ENCODE data around the gene DOC2A.
A peak's percentile ranks its signal among the peaks of the same experiment; 100 is the strongest.
"Not testable (repeated sequence)": the region's sequence is repeated elsewhere in the genome, so short reads cannot be mapped to it uniquely, and the experiment has no call there.

Gene DOC2A

GRCh38 chr16:30018731-30019158 is 7.9 kb upstream of the DOC2A start (continued):
- no peak for TF ChIP-seq ZNF302 (tag by site-specific recombination; IDR thresholded peaks at IDR 0.05; ENCODE audit: low read depth)
- no peak for TF ChIP-seq ZNF354C (tag by site-specific recombination; IDR thresholded peaks at IDR 0.05; ENCODE audit: borderline replicate concordance, low read depth)
- TF ChIP-seq ZNF830 (tag by site-specific recombination; IDR thresholded peaks at IDR 0.05; ENCODE audit: low read depth), result no peak
- no peak for TF ChIP-seq ZFP41 (tag by site-specific recombination; IDR thresholded peaks at IDR 0.05; ENCODE audit: borderline replicate concordance)
- TF ChIP-seq, protein P1, sequence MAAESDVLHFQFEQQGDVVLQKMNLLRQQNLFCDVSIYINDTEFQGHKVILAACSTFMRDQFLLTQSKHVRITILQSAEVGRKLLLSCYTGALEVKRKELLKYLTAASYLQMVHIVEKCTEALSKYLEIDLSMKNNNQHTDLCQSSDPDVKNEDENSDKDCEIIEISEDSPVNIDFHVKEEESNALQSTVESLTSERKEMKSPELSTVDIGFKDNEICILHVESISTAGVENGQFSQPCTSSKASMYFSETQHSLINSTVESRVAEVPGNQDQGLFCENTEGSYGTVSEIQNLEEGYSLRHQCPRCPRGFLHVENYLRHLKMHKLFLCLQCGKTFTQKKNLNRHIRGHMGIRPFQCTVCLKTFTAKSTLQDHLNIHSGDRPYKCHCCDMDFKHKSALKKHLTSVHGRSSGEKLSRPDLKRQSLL (tag by site-specific recombination; IDR thresholded peaks at IDR 0.05), result no peak; the same call in 1 of the 2 replicates

DNA sequence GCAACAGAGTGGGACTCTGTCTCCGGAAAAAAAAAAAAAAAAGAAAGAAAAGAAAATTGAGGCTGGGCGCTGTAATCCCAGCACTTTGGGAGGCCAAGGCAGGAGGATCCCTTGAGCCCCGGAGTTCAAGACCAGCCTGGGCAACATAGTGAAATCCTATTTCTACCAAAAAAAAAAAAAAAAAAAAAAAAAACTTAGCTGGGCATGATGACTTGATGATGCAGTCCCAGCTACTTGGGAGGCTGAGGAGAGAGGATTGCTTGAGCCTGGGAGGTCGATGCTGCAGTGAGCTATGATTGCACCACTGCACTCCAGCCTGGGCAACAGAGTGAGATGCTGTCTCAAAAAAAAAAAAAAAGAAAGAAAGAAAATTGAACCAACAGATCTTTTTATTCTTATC is 7.1 kb upstream of the DOC2A start:
- not testable (repeated sequence) for H3K36me3 ChIP-seq (ENCODE audit: control insufficient read depth in 2 of 2, insufficient read depth in 1 of 2, low read length in 2 of 2); H3K9me3 ChIP-seq (ENCODE audit: control insufficient read depth, insufficient read depth, low read depth, low read length); H3K4me1 ChIP-seq (ENCODE audit: control insufficient read depth, insufficient read depth, low read length); H3K4me3 ChIP-seq (ENCODE audit: low read depth, low read length); H3K27ac ChIP-seq (ENCODE audit: extremely low read depth, low read depth, low read length)
- TF ChIP-seq, protein P2, sequence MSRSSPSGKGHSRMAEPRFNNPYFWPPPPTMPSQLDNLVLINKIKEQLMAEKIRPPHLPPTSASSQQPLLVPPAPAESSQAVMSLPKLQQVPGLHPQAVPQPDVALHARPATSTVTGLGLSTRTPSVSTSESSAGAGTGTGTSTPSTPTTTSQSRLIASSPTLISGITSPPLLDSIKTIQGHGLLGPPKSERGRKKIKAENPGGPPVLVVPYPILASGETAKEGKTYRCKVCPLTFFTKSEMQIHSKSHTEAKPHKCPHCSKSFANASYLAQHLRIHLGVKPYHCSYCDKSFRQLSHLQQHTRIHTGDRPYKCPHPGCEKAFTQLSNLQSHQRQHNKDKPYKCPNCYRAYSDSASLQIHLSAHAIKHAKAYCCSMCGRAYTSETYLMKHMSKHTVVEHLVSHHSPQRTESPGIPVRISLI (tag by site-specific recombination; IDR thresholded peaks at IDR 0.05), result peak; percentile 79
- TF ChIP-seq GLIS1 (tag by site-specific recombination; IDR thresholded peaks at IDR 0.05), result peak; percentile 59
- POLR2A ChIA-PET, result interaction anchor here (0.6 to 2.3 kb wide), 7 partner anchors 22 to 437 kb away, joined by 3 to 11 read pairs (median 7); partner anchors contain the start of genes HIRIP3, INO80E and KCTD13
- CTCF ChIA-PET, result interaction anchor here (0.6 to 4.8 kb wide), 3 partner anchors 14 to 317 kb away, joined by 3 to 34 read pairs (median 5); partner anchors contain the start of gene TLCD3B

DNA sequence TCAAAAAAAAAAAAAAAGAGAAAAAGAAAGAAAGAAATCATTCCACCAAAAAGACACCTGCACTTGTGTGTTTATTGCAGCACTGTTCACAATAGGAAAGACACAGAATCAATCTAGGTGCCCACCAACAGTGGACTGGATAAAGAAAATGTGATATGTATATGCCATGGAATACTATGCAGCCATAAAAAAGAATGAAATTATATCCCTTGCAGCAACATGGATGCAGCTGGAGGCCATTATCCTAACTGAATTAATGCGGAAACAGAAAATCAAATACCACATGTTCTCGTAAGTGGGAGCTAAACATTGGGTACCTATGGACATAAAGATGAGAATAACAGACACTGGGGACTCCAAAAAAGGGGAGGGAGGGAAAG is 6.4 kb upstream of the DOC2A start:
- H3K36me3 ChIP-seq (ENCODE audit: control insufficient read depth in 2 of 2, insufficient read depth in 1 of 2, low read length in 2 of 2), result no peaks in the 10 kb centered on the region
- ChIA-PET POLR2A (interaction anchor here (0.7 kb wide), 1 partner anchor 96 kb away, joined by 10 read pairs; no protein-coding TSS in a partner anchor), CTCF (interaction anchor here (0.7 to 4.8 kb wide), 2 partner anchors 15 to 338 kb away, joined by 3 to 34 read pairs; partner anchors contain the start of genes CD2BP2 and TLCD3B)

GRCh38 chr16:30016555-30017276 is 5.9 kb upstream of the DOC2A start:
- ChIA-PET POLR2A (no interaction called here), CTCF (interaction anchor here (0.6 to 4.8 kb wide), 5 partner anchors 15 to 647 kb away, joined by 3 to 34 read pairs (median 3); partner anchors contain the start of genes CD2BP2 and TLCD3B)
- Histone ChIP-seq H3K27ac (ENCODE audit: extremely low read depth, low read depth, low read length) (no peak overlapping the region), H3K9me3 (ENCODE audit: control insufficient read depth, insufficient read depth, low read depth, low read length) (no peaks in the 10 kb centered on the region), H3K4me3 (ENCODE audit: low read depth, low read length) (no peak overlapping the region), H3K4me1 (ENCODE audit: control insufficient read depth, insufficient read depth, low read length) (no peaks in the 10 kb centered on the region), H3K36me3 (ENCODE audit: control insufficient read depth in 2 of 2, insufficient read depth in 1 of 2, low read length in 2 of 2) (no peaks in the 10 kb centered on the region)
- TF ChIP-seq ZFP69B (tag by site-specific recombination; IDR thresholded peaks at IDR 0.05) (no peak), ZNF157 (tag by site-specific recombination; IDR thresholded peaks at IDR 0.05) (no peak), ZNF596 (tag by site-specific recombination; IDR thresholded peaks at IDR 0.05) (no peak), ZNF518A (tag by site-specific recombination; conservative IDR thresholded peaks at IDR 0.05; ENCODE audit: low read depth) (no peak), ZNF266 (tag by site-specific recombination; IDR thresholded peaks at IDR 0.05; ENCODE audit: low read depth) (no peak), ZNF132 (tag by site-specific recombination; IDR thresholded peaks at IDR 0.05; ENCODE audit: borderline replicate concordance) (no peak), ZNF114 (tag by site-specific recombination; IDR thresholded peaks at IDR 0.05) (no peak), ZNF549 (tag by site-specific recombination; IDR thresholded peaks at IDR 0.05) (no peak), ZNF423 (tag by site-specific recombination; IDR thresholded peaks at IDR 0.05) (no peak)

More for the DNA sequence above, 6.4 kb upstream of the DOC2A start:
- no peaks in the 10 kb centered on the region for H3K9me3 ChIP-seq (ENCODE audit: control insufficient read depth, insufficient read depth, low read depth, low read length)
- no peaks in the 10 kb centered on the region for H3K4me1 ChIP-seq (ENCODE audit: control insufficient read depth, insufficient read depth, low read length)
- TF ChIP-seq ZNF146 (tag by site-specific recombination; IDR thresholded peaks at IDR 0.05) (peak; percentile 100), ZNF580 (tag by site-specific recombination; IDR thresholded peaks at IDR 0.05) (0 out of 2 replicates have a peak, but pooled peaks have one; percentile 40), GLIS2 (tag by site-specific recombination; IDR thresholded peaks at IDR 0.05) (no peak)
- no peak overlapping the region for H3K4me3 ChIP-seq (ENCODE audit: low read depth, low read length)
- no peak overlapping the region for H3K27ac ChIP-seq (ENCODE audit: extremely low read depth, low read depth, low read length)
